ENCODE measurements around the gene MYLIP. TPM values are rescaled to one million over a fixed set of nuclear protein-coding genes. Genes with fewer than 3 reads are reported as not detected.

Gene MYLIP
- total RNA-seq, 1 donor, result 10.1 TPM

- H3K9me3 ChIP-seq (ENCODE audit: low read depth, low read length), result no peaks in the 10 kb centered on the region
- H3K4me3 ChIP-seq (ENCODE audit: insufficient read depth, low read length), result no peak overlapping the region
- no peaks in the 10 kb centered on the region for H4K20me1 ChIP-seq (ENCODE audit: insufficient read depth, low read length)
- no peak overlapping the region for H2AFZ ChIP-seq (ENCODE audit: low read length)
- no peaks in the 10 kb centered on the region for H3K36me3 ChIP-seq (ENCODE audit: insufficient read depth, low read length)
- H3K79me2 ChIP-seq (ENCODE audit: insufficient read depth, low read length), result no peaks in the 10 kb centered on the region
- H3K27ac ChIP-seq (ENCODE audit: low read depth, low read length), result no peak overlapping the region
- DNase-seq (ENCODE audit: insufficient read length, low spot score, missing footprints), result no peak
- no peaks in the 10 kb centered on the region for H3K4me1 ChIP-seq (ENCODE audit: insufficient read depth, low read length)
- TF ChIP-seq, protein P1, sequence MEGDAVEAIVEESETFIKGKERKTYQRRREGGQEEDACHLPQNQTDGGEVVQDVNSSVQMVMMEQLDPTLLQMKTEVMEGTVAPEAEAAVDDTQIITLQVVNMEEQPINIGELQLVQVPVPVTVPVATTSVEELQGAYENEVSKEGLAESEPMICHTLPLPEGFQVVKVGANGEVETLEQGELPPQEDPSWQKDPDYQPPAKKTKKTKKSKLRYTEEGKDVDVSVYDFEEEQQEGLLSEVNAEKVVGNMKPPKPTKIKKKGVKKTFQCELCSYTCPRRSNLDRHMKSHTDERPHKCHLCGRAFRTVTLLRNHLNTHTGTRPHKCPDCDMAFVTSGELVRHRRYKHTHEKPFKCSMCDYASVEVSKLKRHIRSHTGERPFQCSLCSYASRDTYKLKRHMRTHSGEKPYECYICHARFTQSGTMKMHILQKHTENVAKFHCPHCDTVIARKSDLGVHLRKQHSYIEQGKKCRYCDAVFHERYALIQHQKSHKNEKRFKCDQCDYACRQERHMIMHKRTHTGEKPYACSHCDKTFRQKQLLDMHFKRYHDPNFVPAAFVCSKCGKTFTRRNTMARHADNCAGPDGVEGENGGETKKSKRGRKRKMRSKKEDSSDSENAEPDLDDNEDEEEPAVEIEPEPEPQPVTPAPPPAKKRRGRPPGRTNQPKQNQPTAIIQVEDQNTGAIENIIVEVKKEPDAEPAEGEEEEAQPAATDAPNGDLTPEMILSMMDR (IDR thresholded peaks at IDR 0.05; ENCODE audit: extremely low read depth, low read depth, low read length), result no peak
- H3K27me3 ChIP-seq (ENCODE audit: insufficient read depth, low read length), result peaks cover 20% of the 10 kb centered on the region
- no peak overlapping the region for H3K4me2 ChIP-seq (ENCODE audit: insufficient read depth, low read length)
Observed at GRCh38 chr6:16190214-16190613, 61.3 kb downstream of the MYLIP start.

DNA sequence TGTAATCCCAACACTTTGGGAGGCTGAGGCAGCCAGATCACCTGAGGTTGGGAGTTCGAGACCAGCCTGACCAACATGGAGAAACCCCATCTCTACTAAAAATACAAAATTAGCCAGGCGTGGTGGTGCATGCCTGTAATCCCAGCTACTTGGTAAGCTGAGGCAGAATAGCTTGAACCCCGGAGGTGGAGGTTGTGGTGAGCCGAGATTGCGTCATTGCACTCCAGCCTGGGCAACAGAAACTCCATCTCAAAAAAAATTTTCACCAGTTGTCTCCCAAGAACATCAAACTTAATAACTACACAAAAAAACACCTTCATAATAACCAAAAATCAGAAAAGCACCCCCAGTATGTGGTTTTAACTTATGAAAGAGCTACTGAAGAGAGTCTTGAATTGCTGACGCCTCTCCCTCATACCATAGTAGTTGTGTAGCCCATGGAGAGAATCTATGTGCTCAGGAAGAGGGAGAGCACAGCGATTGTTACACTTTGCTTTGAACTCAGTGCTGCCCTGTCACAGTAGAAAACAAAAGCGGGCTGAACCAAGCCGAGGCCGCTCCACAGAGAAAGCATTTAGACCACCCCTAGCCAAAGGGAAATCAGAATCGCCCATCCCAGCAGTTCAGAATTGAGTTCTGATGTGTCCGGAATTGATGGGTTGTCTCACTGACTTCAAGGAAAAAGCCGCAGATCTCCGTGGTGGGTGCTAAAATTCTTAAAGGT, 67.5 kb downstream of the MYLIP start:
- no peak overlapping the region for H3K4me3 ChIP-seq (ENCODE audit: insufficient read depth, low read length)
- H3K36me3 ChIP-seq (ENCODE audit: insufficient read depth, low read length), result no peaks in the 10 kb centered on the region
- peaks cover 8% of the 10 kb centered on the region for H3K4me1 ChIP-seq (ENCODE audit: insufficient read depth, low read length)
- H3K4me2 ChIP-seq (ENCODE audit: insufficient read depth, low read length), result no peak overlapping the region
- no peak for DNase-seq (ENCODE audit: insufficient read length, low spot score, missing footprints)
- H2AFZ ChIP-seq (ENCODE audit: low read length), result no peak overlapping the region
- no peaks in the 10 kb centered on the region for H4K20me1 ChIP-seq (ENCODE audit: insufficient read depth, low read length)
- H3K9me3 ChIP-seq (ENCODE audit: low read depth, low read length), result no peaks in the 10 kb centered on the region
- H3K27me3 ChIP-seq (ENCODE audit: insufficient read depth, low read length), result peaks cover 13% of the 10 kb centered on the region
- no peaks in the 10 kb centered on the region for H3K79me2 ChIP-seq (ENCODE audit: insufficient read depth, low read length)
- no peak overlapping the region for H3K27ac ChIP-seq (ENCODE audit: low read depth, low read length)
- TF ChIP-seq, protein P1 (IDR thresholded peaks at IDR 0.05; ENCODE audit: extremely low read depth, low read depth, low read length), result no peak

DNA sequence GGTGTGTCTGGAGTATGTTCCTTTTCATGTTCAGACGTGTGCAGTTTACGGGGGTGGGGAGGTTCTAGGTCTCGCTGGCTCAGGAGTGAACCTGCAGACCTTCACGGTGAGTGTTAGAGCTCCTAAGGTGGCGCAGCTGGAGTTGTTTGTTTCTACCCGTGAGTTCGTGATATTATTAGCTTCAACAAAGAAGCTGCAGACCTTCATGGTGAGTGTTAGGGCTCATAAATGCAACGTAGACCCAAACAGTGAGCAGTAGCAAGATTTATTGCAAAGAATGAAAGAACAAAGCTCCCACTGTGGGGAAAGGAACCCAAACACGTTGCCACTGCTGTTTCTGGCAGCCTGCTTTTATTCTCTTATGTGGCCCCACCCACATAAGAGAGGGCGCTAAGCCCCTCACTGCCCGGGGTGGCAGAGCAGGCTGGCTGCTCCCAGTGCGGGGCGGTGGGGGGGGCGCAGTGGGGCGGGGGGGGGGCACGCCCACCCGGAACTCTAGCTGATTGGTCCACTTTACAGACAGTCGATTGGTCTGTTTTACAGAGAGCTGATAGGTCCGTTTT, 68.2 kb downstream of the MYLIP start:
- Histone ChIP-seq H3K4me1 (ENCODE audit: insufficient read depth, low read length) (peaks cover 8% of the 10 kb centered on the region), H4K20me1 (ENCODE audit: insufficient read depth, low read length) (no peaks in the 10 kb centered on the region), H3K4me3 (ENCODE audit: insufficient read depth, low read length) (no peak overlapping the region), H2AFZ (ENCODE audit: low read length) (no peak overlapping the region), H3K27me3 (ENCODE audit: insufficient read depth, low read length) (peaks cover 13% of the 10 kb centered on the region), H3K4me2 (ENCODE audit: insufficient read depth, low read length) (no peak overlapping the region), H3K27ac (ENCODE audit: low read depth, low read length) (no peak overlapping the region), H3K9me3 (ENCODE audit: low read depth, low read length) (no peaks in the 10 kb centered on the region), H3K36me3 (ENCODE audit: insufficient read depth, low read length) (no peaks in the 10 kb centered on the region), H3K79me2 (ENCODE audit: insufficient read depth, low read length) (no peaks in the 10 kb centered on the region)
- TF ChIP-seq, protein P1 (IDR thresholded peaks at IDR 0.05; ENCODE audit: extremely low read depth, low read depth, low read length), result no peak
- no peak for DNase-seq (ENCODE audit: insufficient read length, low spot score, missing footprints)

Small RNA genes lying within 50 kb of the gene (small RNA-seq; reads per million reads assigned to genes)
- gene MIR4639, result 0.37 reads per million

Other genes with a start within 250 kb of the MYLIP start
- 6.5 and 7.4 TPM in 2 replicates for gene GMPR, start 109.5 kb downstream of the MYLIP start, total RNA-seq